A172 (cell line): ENCODE data around the gene MRAP. TPM values are rescaled to one million over a fixed set of nuclear protein-coding genes. Genes with fewer than 3 reads are reported as not detected.
"Not testable (repeated sequence)": the region's sequence is repeated elsewhere in the genome, so short reads cannot be mapped to it uniquely, and the experiment has no call there.

Source experiments
- DNase-seq: peaks from one replicate; pipeline ENCODE4 v3.0.0-alpha.2; 2015; ENCODE audit warnings: low spot score
- total RNA-seq: library from RNA; depleted of rRNA; stranded (reverse); fragments of >200 nt; shearing (Covaris generic); gene quantifications from 2 replicates; pipeline ENCODE4 v1.2.3, GENCODE V29; 2014

MRAP gene
- total RNA-seq, 1 experiment from 2014 or later = not detected

DNA sequence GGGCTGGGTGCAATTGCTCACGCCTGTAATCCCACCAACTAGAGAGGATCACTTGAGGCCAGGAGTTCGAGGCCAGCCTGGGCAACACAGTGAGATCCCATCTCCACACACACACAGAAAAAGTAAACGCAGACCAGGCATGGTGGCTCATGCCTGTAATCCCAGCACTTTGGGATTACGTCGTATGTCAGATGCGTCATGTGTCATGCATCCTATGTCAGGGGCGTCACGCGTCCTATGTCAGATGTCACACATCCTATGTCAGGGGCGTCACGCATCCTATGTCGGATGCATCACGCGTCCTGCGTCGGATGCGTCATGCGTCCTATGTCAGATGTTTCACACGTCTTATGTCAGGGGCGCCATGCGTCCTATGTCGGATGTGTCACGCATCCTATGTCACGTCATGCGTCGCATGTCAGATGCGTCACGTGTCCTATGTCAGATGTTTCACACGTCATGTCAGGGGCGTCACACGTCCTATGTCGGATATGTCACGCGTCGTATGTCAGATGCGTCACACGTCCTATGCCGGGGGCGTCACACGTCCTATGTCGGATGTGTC is 1.5 kb downstream of the MRAP start:
- no peak for DNase-seq

- DNase-seq = no peak
These were observed 2.9 kb downstream of the MRAP start for GRCh38 chr21:32301596-32301995.

GRCh38 chr21:32302560-32302959 is 3.9 kb downstream of the MRAP start:
- no peak for DNase-seq

GRCh38 chr21:32303385-32303784 is 4.7 kb downstream of the MRAP start:
- DNase-seq = no peak

- DNase-seq = no peak
These were observed 6.3 kb downstream of the MRAP start for GRCh38 chr21:32304998-32305397.

- no peak for DNase-seq
These were observed 7.5 kb downstream of the MRAP start for GRCh38 chr21:32306021-32306780.

GRCh38 chr21:32307706-32308105 is 9.1 kb downstream of the MRAP start:
- DNase-seq = no peak

DNA sequence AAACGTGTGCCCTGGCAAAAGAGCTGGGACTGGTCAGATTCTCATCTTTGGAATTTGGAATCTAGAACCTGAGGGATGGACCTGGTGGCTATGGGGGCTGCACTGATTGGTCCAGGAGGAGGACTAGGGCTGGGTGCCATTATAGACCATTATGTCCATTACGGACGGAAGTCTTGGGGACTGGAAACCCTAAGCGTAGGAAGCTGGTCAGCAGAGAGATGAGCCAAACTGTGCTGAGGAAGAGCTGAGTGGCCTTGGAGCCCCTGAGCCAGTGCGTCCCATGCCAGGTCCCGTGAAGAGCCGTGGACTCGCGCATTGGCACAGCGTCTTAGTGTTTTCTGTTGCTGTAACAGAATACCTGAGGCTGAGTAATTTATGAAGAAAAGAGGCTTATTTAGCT is 10.0 kb downstream of the MRAP start:
- no peak for DNase-seq

DNA sequence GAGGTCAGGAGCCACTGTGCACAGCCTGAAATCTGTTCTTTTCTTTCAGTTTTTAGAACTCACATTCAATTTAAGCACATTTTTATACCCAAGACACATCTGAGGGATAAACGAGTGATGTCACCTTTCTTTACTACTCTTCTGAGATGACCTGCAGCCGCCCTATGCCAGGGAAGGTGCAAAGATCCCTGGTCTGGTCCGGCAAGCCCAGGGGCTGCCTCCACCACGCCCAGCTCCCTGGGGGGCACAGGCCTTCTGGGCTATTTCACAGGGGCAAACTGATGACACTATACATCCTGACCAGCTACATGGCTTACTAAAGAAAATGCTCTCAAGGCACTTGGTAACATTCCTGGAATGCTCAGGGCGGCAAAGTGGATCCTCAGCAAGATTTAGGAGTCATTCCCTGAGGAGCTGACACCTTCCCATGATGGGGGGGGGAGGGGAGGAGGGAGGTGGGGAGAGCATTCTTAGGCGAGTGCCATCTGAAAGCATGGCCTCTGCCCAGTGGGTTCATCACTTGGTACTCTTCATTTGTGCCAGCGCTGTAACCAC is 11.3 kb downstream of the MRAP start:
- no peak for DNase-seq

DNA sequence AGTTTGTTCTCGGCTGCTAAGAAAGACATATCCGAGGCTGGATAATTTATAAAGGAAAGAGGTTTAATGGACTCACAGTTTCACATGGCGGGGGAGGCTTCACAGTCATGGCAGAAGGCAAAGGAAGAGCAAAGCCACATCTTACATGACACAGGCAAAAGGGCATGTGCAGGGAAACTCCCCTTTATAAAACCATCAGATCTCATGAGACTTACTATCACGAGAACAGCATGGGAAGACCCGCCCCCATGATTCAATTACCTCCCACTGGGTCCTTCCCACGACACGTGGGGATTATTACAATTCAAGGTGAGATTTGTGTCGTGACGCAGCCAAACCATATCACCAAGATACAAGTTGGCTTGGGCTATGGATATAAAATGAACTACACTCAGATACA is 12.3 kb downstream of the MRAP start:
- not testable (repeated sequence) for DNase-seq

DNA sequence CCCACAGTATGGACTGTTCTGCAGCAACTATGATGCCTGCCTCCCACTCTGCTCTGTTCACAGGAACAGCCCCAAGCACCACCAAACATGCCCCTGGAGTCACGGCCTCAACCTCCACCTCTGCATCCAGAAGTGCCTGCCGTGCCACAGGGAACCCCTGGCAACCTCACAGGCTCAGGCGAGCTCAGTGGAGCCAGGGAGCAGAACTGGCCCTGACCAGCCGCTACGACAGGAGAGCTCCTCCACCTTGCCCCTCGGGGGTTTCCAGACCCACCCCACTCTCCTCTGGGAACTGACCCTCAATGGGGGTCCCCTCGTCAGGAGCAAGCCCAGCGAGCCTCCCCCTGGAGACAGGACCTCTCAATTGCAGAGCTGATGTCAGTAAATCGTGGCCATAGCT is 13.0 kb downstream of the MRAP start:
- DNase-seq = no peak

DNA sequence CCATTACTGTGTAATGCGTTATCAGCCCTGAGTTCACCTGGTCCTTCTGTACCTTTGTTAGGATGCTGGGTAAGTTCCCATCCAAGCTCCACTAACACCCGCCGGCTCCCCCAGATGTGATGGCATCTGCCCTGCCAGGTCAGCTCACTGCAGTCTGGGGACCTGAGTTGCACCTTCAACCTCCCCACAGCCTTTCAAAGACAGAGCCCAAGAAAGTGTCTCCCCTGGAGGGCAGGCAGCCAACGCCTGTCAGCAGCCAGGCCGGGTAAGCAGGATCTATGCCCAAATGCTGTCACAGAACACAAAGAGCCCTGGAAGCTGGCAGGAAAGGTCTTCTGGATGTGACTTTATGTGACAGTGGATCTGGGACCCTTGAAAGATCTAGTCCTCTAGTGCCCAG is 13.7 kb downstream of the MRAP start:
- DNase-seq = no peak

- no peak for DNase-seq
These were observed 14.3 kb downstream of the MRAP start for GRCh38 chr21:32312976-32313375.

- no peak for DNase-seq
These were observed 16.2 kb downstream of the MRAP start for GRCh38 chr21:32314806-32315205.

DNA sequence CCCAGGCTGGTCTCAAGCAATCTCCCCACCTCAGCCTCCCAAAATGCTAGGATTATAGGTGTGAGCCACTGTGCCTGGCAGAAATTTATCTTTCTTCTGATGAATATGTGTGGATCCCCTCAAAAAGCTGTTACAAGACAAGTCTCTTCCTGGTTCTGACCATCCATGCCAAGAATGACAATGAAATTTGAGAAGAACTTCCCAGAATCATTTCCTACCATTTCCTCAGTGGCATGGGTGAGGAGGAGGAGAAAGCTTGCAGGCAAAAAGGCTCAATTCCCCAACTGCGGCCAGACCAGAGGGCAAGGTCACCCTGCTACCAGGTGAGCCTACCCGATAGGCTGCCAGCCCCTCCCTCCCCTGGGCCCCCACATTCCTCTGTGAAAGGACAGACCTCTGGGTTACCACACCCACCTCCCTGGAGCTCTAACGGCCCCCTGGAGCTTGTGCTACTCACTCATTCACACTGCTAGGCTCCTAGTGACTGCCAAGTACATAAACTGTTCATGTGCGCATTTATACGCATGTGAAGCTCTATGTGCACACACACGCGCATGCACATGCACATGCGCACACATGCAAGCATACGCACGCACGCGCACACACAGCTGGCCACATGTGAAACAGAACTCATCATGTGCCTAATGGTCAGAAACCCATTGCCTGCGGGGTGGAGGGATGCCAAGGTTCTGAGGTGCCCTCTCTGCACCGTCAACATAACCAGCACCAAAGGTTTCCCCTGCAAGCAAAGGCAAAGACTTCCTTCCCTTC is 17.0 kb downstream of the MRAP start:
- DNase-seq = no peak

DNA sequence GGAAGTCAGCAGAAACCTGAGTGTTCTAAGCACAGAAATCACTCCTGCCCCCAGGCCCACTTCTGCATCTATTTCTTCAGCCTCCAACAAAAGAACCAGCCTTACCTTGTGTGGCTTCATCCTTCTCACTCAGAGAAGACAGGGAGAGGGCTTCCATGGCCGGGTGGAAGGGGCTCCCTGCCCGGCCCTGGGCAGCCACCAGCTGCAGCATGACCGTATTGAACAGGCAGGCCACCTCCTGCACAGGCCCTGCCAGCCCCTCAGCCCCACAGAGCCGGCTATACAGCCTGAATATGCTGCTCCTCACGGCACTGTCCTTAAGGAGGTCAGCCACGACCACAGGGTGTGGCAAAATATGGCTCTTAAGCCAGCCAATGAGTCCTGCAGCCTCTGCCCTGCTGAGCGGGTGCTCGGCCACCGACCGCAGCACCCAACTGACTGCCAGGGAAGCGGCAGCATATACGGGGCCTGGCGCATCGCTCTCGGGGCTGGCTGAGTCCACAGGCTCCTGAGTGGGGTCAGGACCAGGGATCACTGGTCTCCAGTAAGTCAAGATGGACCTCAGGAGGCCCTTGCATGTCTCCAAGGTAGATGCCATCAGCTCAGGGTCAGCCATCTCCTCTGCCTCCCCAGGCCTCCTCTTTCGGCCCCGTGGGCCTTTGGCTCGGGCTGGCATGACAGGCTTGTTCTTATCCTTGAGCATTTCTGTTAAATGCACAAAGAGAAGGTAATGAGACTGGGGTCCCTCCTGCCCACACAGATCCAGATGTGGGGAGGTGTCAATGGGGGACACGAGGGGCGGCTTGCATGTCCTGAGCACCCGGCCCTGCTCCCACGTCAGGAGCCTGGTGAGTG is 17.9 kb downstream of the MRAP start:
- no peak for DNase-seq

GRCh38 chr21:32317726-32318125 is 19.1 kb downstream of the MRAP start:
- DNase-seq = no peak

DNA sequence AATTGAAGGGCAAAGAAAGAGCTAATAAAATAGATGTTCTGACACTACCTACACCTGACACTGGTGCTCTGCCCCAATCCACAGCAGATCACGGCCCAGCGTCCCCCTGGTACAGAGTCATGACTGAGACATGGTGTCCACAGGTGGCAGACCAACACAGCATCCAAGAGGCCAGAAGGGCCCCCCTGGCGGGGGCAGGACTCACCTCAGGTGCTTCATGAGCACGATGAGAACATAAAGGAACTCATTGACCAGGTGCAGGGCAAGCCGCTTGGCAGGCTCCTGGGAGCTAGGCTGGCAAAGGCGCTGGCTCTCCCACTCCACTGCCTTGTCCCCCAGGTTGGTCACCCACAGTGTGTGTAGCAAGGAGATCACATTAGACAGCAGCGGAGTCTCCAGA is 20.4 kb downstream of the MRAP start:
- DNase-seq = no peak

DNA sequence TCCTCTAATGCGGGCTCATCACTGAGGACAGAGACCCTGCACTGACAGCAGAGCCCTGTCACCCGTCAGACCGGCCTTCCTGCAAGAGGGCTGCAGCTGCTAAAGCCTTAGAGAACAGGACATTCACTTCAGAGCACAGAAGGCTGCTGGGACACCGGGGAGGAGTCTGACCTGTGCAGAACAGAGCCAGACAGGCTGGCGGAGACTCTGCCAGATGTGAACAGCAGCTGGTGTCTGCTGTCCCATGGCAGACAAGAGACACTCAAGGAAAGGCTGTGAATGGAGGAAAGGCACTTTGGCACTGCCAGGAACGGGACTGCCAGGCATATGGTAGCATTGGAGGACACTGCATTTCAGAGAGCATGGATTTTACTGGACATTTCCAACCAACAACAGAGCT is 21.4 kb downstream of the MRAP start:
- DNase-seq = no peak

DNA sequence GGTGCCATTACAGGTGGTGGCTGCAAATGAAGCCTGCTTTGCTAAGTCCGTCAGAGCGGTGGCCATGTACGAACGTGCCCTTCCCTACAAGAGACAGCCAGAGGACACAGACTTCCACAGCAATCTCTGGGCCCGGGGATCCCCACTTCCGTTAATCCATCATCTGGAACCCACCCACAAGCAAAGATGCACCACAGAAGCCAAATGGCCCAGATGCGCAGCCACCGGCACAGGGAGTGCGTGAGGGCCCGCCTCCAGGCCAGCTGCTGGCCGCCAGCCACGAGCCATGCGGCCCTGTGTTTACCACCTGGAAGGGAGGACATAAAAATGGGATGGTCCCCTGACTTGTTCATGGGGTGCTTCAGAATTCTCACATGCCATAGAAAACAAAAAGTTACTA is 22.1 kb downstream of the MRAP start:
- DNase-seq = no peak

- no peak for DNase-seq
These were observed 22.8 kb downstream of the MRAP start for GRCh38 chr21:32321480-32321879.

GRCh38 chr21:32322103-32322502 is 23.4 kb downstream of the MRAP start:
- no peak for DNase-seq
